GM21717 (cell line): ENCODE data around the gene CLCN7.
A peak's percentile ranks its signal among the peaks of the same experiment; 100 is the strongest.

Experiments used
- ATAC-seq: cut with Tn5 transposase; IDR thresholded peaks from one replicate; pipeline ENCODE4 v1.9.1; 2021; ENCODE audit warnings: mild to moderate bottlenecking, moderate library complexity; ENCODE audit not compliant: unreplicated experiment

CLCN7 gene

GRCh38 chr16:1432388-1433262 is 42.2 kb downstream of the CLCN7 start:
- ATAC-seq = no peak

- ATAC-seq = no peak
These were observed 43.1 kb downstream of the CLCN7 start for GRCh38 chr16:1431497-1432270.

- no peak for ATAC-seq
These were observed 43.9 kb downstream of the CLCN7 start, which contains the start of gene PERCC1 for GRCh38 chr16:1430759-1431496. Gene PERCC1, plus strand, starts transcription at chr16:1431078. Its CDS starts 1,516 bp downstream, at chr16:1432594.

- ATAC-seq = no peak
These were observed 44.5 kb downstream of the CLCN7 start for GRCh38 chr16:1430214-1430758.

- no peak for ATAC-seq
These were observed 45.2 kb downstream of the CLCN7 start for GRCh38 chr16:1429631-1430030.

- ATAC-seq = no peak
These were observed 45.8 kb downstream of the CLCN7 start for GRCh38 chr16:1429012-1429411.

GRCh38 chr16:1428511-1428910 is 46.3 kb downstream of the CLCN7 start:
- no peak for ATAC-seq

- ATAC-seq = no peak
These were observed 47.1 kb downstream of the CLCN7 start for GRCh38 chr16:1427473-1428461.

GRCh38 chr16:1426734-1427471 is 47.9 kb downstream of the CLCN7 start:
- ATAC-seq = no peak

GRCh38 chr16:1425616-1426370 is 49.0 kb downstream of the CLCN7 start:
- ATAC-seq = no peak

GRCh38 chr16:1424028-1424427 is 50.8 kb downstream of the CLCN7 start:
- no peak for ATAC-seq

GRCh38 chr16:1422076-1422475 is 52.8 kb downstream of the CLCN7 start:
- no peak for ATAC-seq

GRCh38 chr16:1420111-1420539 is 54.7 kb downstream of the CLCN7 start:
- ATAC-seq = peak; percentile 18

- no peak for ATAC-seq
These were observed 58.3 kb downstream of the CLCN7 start for GRCh38 chr16:1416521-1416941.

GRCh38 chr16:1414532-1415260 is 60.1 kb downstream of the CLCN7 start, which contains the start of gene UNKL:
Gene UNKL, minus strand, starts transcription at chr16:1414704. Its CDS starts 13 bp downstream, at chr16:1414691.
- ATAC-seq = peak; percentile 31

- ATAC-seq = peak; percentile 29
These were observed 60.9 kb downstream of the CLCN7 start for GRCh38 chr16:1413684-1414531.
